ENCODE data around the gene CNTNAP5. TPM values are rescaled to one million over a fixed set of nuclear protein-coding genes. Genes with fewer than 3 reads are reported as not detected.
A peak's percentile ranks its signal among the peaks of the same experiment; 100 is the strongest.

Gene CNTNAP5
- total and polyA plus RNA-seq, 5 donors from 2014 or later, result not detected

DNA sequence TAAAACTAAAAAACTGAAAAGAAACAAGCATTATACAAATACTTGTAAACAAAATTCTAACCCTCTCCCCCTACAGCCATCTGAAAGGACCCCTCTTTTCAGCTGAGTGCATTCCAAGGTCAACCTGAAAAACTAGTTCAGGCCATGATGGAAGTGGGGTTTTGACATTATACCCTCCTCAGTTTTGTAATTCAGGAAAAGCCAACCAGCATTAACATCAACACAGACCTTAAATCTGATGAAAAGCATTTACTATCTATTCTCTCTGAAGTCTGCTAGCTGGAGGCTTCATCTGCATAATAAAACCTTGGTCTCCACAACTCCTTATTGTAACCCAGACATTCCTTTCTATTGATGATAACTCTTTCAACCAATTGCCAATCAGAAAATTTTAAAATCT, 302.2 kb downstream of the CNTNAP5 start:
- Mint-ChIP-seq H3K27ac (no peak overlapping the region), H3K4me3 (no peak overlapping the region), H3K9me3 (peaks cover 0 to 26% (median 9%) of the 10 kb centered on the region in 7 donors), H3K4me1 (no peaks in the 10 kb centered on the region), H3K36me3 (no peaks in the 10 kb centered on the region), H3K27me3 (no peaks in the 10 kb centered on the region)
- peaks cover 0 to 2% of the 10 kb centered on the region in 2 experiments for H3K9me3 ChIP-seq (ENCODE audit: control insufficient read depth in 2 of 2, low read length in 2 of 2)
- DNase-seq (no peak), ATAC-seq (ENCODE audit: low read depth in 2 of 2) (no peak)
- no peaks in the 10 kb centered on the region for H3K36me3 ChIP-seq (ENCODE audit: control insufficient read depth, insufficient read depth, low read length)
- no peaks in the 10 kb centered on the region for H3K4me1 ChIP-seq (ENCODE audit: control insufficient read depth, insufficient read depth, low read length, poor library complexity, severe bottlenecking)
- no peak overlapping the region for H3K4me3 ChIP-seq (ENCODE audit: low read depth, low read length)
- H3K27me3 ChIP-seq (ENCODE audit: control insufficient read depth, insufficient read depth, low read length), result no peaks in the 10 kb centered on the region
- no peak overlapping the region for H3K27ac ChIP-seq (ENCODE audit: insufficient read depth, low read length, poor library complexity, severe bottlenecking)

DNA sequence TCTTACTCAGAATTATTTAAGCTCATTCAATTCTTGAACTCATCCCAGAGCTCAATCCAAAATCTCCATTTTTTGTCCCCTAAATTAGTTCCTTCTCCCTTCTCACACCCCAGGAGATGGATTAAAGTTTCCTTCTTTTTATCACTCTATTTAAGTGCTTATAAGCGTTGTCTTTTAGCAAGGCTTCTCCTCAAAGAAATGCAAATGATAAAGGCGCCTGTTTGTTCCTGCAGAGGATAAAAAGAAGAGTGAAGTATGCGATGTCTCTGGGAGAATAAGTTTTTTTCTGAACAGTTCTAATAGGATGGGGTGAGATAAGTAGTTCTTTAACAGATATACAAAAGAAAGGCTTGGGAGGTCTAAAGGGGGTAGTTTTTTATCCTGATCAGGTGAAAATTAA, 303.3 kb downstream of the CNTNAP5 start:
- H3K27ac Mint-ChIP-seq, result no peak overlapping the region
- no peak overlapping the region for H3K27ac ChIP-seq (ENCODE audit: insufficient read depth, low read length, poor library complexity, severe bottlenecking)
- no peaks in the 10 kb centered on the region for H3K27me3 Mint-ChIP-seq
- ATAC-seq (ENCODE audit: low read depth in 2 of 2), result no peak
- H3K9me3 Mint-ChIP-seq, result peaks cover 0 to 26% (median 9%) of the 10 kb centered on the region in 7 donors
- no peaks in the 10 kb centered on the region for H3K36me3 Mint-ChIP-seq
- no peaks in the 10 kb centered on the region for H3K27me3 ChIP-seq (ENCODE audit: control insufficient read depth, insufficient read depth, low read length)
- no peaks in the 10 kb centered on the region for H3K36me3 ChIP-seq (ENCODE audit: control insufficient read depth, insufficient read depth, low read length)
- H3K4me3 ChIP-seq (ENCODE audit: low read depth, low read length), result no peak overlapping the region
- no peak overlapping the region for H3K4me3 Mint-ChIP-seq
- H3K9me3 ChIP-seq (ENCODE audit: control insufficient read depth in 2 of 2, low read length in 2 of 2), result peaks cover 0 to 2% of the 10 kb centered on the region in 2 experiments
- H3K4me1 ChIP-seq (ENCODE audit: control insufficient read depth, insufficient read depth, low read length, poor library complexity, severe bottlenecking), result no peaks in the 10 kb centered on the region
- H3K4me1 Mint-ChIP-seq, result no peaks in the 10 kb centered on the region
- DNase-seq, result no peak

DNA sequence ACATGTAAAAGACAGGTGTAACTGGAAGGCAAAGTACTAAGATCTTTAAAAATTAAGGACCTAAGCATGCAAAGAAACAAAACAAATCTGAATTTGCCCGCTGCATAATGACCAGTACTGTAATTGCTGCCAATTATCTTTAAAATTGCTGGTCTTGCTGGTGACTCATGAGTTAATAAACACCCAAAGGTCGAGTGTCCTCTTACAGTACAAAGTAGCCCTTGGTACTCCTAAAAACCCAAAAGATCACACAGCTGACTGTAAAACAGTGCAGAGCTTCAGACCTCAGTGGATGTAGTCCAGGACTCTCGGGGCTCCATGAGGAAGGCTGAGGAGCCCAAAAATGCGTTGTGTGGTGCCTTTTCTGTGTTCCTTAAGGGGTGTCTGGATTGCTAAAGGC, 308.7 kb downstream of the CNTNAP5 start:
- no peaks in the 10 kb centered on the region for H3K4me1 Mint-ChIP-seq
- Histone ChIP-seq H3K27me3 (ENCODE audit: control insufficient read depth, insufficient read depth, low read length) (no peaks in the 10 kb centered on the region), H3K4me3 (ENCODE audit: low read depth, low read length) (no peak overlapping the region), H3K9me3 (ENCODE audit: control insufficient read depth in 2 of 2, low read length in 2 of 2) (no peaks in the 10 kb centered on the region), H3K27ac (ENCODE audit: insufficient read depth, low read length, poor library complexity, severe bottlenecking) (no peak overlapping the region), H3K36me3 (ENCODE audit: control insufficient read depth, insufficient read depth, low read length) (no peaks in the 10 kb centered on the region), H3K4me1 (ENCODE audit: control insufficient read depth, insufficient read depth, low read length, poor library complexity, severe bottlenecking) (no peaks in the 10 kb centered on the region)
- H3K9me3 Mint-ChIP-seq, result peaks cover 0 to 16% (median 2%) of the 10 kb centered on the region in 7 donors
- DNase-seq (no peak), ATAC-seq (ENCODE audit: low read depth in 2 of 2) (no peak)
- no peak overlapping the region for H3K4me3 Mint-ChIP-seq
- no peaks in the 10 kb centered on the region for H3K27me3 Mint-ChIP-seq
- no peak overlapping the region for H3K27ac Mint-ChIP-seq
- H3K36me3 Mint-ChIP-seq, result no peaks in the 10 kb centered on the region

DNA sequence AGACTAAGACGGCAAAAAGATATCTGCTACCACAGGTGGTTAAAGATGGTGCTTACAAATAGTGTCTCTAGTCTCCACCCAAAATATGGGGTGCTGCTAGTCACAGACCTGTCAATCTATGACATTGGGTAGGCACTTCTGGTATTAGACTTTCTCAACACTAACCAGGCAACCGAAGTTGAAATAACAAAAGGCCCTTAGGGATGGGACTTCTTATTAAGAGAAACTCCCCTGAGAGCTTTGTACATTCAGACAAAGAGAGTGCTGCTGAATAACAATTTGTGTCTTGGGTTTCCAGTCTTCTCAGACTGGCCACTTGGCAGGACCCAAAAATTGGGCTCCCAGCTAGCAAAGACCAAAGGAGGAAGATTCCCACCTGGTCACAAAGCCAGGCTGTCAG, 310.0 kb downstream of the CNTNAP5 start:
- no peaks in the 10 kb centered on the region for H3K4me1 Mint-ChIP-seq
- peaks cover 0 to 16% (median 1%) of the 10 kb centered on the region in 7 donors for H3K9me3 Mint-ChIP-seq
- H3K27ac Mint-ChIP-seq, result no peak overlapping the region

DNA sequence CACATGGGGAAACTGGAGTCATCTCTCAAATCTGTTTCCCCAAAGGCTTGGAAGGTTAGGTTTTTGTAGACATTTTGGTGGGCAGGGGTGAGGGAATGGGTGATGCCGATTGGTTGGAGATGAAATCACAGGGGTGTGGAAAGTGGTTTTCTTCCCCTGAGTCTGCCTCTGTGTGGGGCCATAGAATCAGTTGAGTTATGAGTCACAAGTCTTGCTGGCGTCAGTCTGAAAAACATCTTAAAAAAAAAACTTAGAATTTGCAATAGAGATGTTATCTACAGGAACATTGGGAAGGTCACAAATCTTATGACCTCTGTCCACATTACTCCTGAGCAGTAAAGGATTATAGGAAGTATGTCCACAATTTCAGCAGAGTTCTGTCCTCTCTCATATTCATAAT, 314.6 kb downstream of the CNTNAP5 start:
- Mint-ChIP-seq H3K9me3 (peaks cover 0 to 29% (median 2%) of the 10 kb centered on the region in 7 donors), H3K4me1 (no peaks in the 10 kb centered on the region), H3K27ac (no peak overlapping the region), H3K4me3 (no peak overlapping the region), H3K27me3 (no peaks in the 10 kb centered on the region), H3K36me3 (no peaks in the 10 kb centered on the region)
- Histone ChIP-seq H3K4me1 (ENCODE audit: control insufficient read depth, insufficient read depth, low read length, poor library complexity, severe bottlenecking) (no peaks in the 10 kb centered on the region), H3K36me3 (ENCODE audit: control insufficient read depth, insufficient read depth, low read length) (no peaks in the 10 kb centered on the region), H3K9me3 (ENCODE audit: control insufficient read depth in 2 of 2, low read length in 2 of 2) (no peaks in the 10 kb centered on the region), H3K27ac (ENCODE audit: insufficient read depth, low read length, poor library complexity, severe bottlenecking) (no peak overlapping the region), H3K4me3 (ENCODE audit: low read depth, low read length) (no peak overlapping the region), H3K27me3 (ENCODE audit: control insufficient read depth, insufficient read depth, low read length) (no peaks in the 10 kb centered on the region)
- ATAC-seq (ENCODE audit: low read depth in 2 of 2) (no peak), DNase-seq (no peak)

More for the DNA sequence above, 310.0 kb downstream of the CNTNAP5 start:
- no peaks in the 10 kb centered on the region for H3K27me3 ChIP-seq (ENCODE audit: control insufficient read depth, insufficient read depth, low read length)
- DNase-seq, result no peak
- ATAC-seq (ENCODE audit: low read depth in 2 of 2), result no peak
- no peaks in the 10 kb centered on the region for H3K27me3 Mint-ChIP-seq
- no peaks in the 10 kb centered on the region for H3K36me3 Mint-ChIP-seq
- no peak overlapping the region for H3K4me3 Mint-ChIP-seq
- H3K9me3 ChIP-seq (ENCODE audit: control insufficient read depth in 2 of 2, low read length in 2 of 2), result no peaks in the 10 kb centered on the region
- H3K4me3 ChIP-seq (ENCODE audit: low read depth, low read length), result no peak overlapping the region
- H3K27ac ChIP-seq (ENCODE audit: insufficient read depth, low read length, poor library complexity, severe bottlenecking), result no peak overlapping the region
- H3K36me3 ChIP-seq (ENCODE audit: control insufficient read depth, insufficient read depth, low read length), result no peaks in the 10 kb centered on the region
- no peaks in the 10 kb centered on the region for H3K4me1 ChIP-seq (ENCODE audit: control insufficient read depth, insufficient read depth, low read length, poor library complexity, severe bottlenecking)

DNA sequence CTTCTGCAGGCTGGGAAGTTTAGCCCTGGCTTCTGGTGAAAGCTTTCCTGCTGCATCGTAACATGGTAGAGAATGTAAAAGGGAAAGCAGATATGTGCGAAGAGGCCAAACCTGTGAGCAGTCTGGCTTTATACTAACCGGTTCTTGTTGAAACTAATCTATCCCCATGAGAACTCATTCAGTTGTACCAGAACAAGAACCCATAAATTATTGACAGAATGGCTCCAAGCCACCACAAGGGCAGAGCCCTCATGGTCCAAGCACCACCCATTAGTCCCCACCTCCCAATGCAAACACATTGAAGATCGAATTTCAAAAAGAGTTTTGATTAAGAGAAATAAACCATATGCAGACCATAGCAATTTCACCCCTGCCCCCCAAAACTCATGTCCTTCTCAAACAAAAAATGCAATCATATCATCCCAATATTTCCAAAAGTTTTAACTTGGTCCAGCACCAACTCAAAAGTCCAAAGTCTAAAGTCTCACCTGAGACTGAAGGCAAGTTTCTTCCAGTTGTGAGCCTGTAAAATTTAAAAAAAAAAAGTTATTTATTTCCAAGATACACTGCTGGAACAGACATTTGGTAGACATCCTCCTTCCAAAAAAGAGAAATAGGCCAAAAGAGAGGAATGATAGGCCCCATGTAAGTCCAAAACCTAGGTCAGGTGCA, 318.9 kb downstream of the CNTNAP5 start:
- no peak overlapping the region for H3K4me3 Mint-ChIP-seq
- no peak for ATAC-seq (ENCODE audit: low read depth in 2 of 2)
- H3K9me3 Mint-ChIP-seq, result peaks cover 0 to 20% (median 3%) of the 10 kb centered on the region in 7 donors

DNA sequence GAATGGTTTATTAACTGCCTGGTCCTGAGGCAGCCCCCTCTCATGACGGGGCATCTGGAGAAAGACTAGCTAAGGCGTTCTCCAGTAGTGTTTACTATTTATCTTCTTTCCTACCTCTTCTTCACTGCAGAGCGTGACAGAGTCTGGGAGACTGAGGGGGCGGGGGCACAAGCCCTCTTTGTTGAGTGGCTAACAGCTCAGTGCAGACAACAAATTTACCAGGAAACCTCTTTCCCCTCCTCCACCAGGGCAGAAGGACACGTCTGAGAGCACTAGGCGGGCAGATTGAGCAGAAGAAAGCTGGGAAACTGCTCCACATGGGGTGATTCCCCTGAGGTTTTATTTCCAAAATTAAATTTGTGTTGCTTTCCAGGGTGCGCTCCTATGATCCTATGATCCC, 322.1 kb downstream of the CNTNAP5 start:
- no peaks in the 10 kb centered on the region for H3K27me3 Mint-ChIP-seq
- H3K36me3 Mint-ChIP-seq, result no peaks in the 10 kb centered on the region
- no peak overlapping the region for H3K27ac Mint-ChIP-seq
- DNase-seq, result no peak
- Histone ChIP-seq H3K9me3 (ENCODE audit: control insufficient read depth in 2 of 2, low read length in 2 of 2) (no peaks in the 10 kb centered on the region), H3K4me1 (ENCODE audit: control insufficient read depth, insufficient read depth, low read length, poor library complexity, severe bottlenecking) (no peaks in the 10 kb centered on the region), H3K27ac (ENCODE audit: insufficient read depth, low read length, poor library complexity, severe bottlenecking) (no peak overlapping the region), H3K27me3 (ENCODE audit: control insufficient read depth, insufficient read depth, low read length) (no peaks in the 10 kb centered on the region), H3K36me3 (ENCODE audit: control insufficient read depth, insufficient read depth, low read length) (no peaks in the 10 kb centered on the region), H3K4me3 (ENCODE audit: low read depth, low read length) (no peak overlapping the region)
- H3K4me3 Mint-ChIP-seq, result peak overlapping the region in 1 of 4 donors; percentile 47
- no peak for ATAC-seq (ENCODE audit: low read depth in 2 of 2)
- H3K9me3 Mint-ChIP-seq, result peaks cover 0 to 9% (median 4%) of the 10 kb centered on the region in 7 donors
- no peaks in the 10 kb centered on the region for H3K4me1 Mint-ChIP-seq

More for the DNA sequence above, 318.9 kb downstream of the CNTNAP5 start:
- Histone ChIP-seq H3K27me3 (ENCODE audit: control insufficient read depth, insufficient read depth, low read length) (no peaks in the 10 kb centered on the region), H3K36me3 (ENCODE audit: control insufficient read depth, insufficient read depth, low read length) (no peaks in the 10 kb centered on the region), H3K27ac (ENCODE audit: insufficient read depth, low read length, poor library complexity, severe bottlenecking) (no peak overlapping the region), H3K9me3 (ENCODE audit: control insufficient read depth in 2 of 2, low read length in 2 of 2) (no peaks in the 10 kb centered on the region), H3K4me1 (ENCODE audit: control insufficient read depth, insufficient read depth, low read length, poor library complexity, severe bottlenecking) (no peaks in the 10 kb centered on the region), H3K4me3 (ENCODE audit: low read depth, low read length) (no peak overlapping the region)
- DNase-seq, result no peak
- Mint-ChIP-seq H3K27me3 (no peaks in the 10 kb centered on the region), H3K36me3 (no peaks in the 10 kb centered on the region), H3K4me1 (no peaks in the 10 kb centered on the region), H3K27ac (no peak overlapping the region)

DNA sequence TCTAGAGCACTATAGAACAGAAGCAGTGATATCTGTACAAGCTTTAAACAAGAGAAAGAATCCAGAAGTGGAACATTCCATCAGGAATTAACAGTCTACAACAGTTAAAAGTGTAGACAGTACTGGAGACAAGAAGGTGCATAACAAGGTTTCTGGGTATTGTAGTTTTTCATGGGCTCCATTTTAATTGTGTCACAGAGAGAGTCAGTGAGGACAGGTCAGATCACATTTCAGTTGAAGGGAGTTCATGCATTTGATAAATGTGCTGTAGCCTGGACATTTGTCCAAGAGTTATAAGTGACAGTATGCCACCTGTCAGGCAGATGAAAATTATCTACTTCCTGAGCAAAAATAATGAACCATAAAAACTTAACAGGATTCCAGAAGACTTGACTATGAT, 328.6 kb downstream of the CNTNAP5 start:
- H3K36me3 ChIP-seq (ENCODE audit: control insufficient read depth, insufficient read depth, low read length), result no peaks in the 10 kb centered on the region
- DNase-seq (no peak), ATAC-seq (ENCODE audit: low read depth in 2 of 2) (no peak)
- Mint-ChIP-seq H3K9me3 (peaks cover 0 to 8% (median 4%) of the 10 kb centered on the region in 7 donors), H3K36me3 (no peaks in the 10 kb centered on the region), H3K4me1 (no peaks in the 10 kb centered on the region), H3K27ac (no peak overlapping the region), H3K27me3 (no peaks in the 10 kb centered on the region), H3K4me3 (no peak overlapping the region)
- H3K27ac ChIP-seq (ENCODE audit: insufficient read depth, low read length, poor library complexity, severe bottlenecking), result no peak overlapping the region
- H3K4me1 ChIP-seq (ENCODE audit: control insufficient read depth, insufficient read depth, low read length, poor library complexity, severe bottlenecking), result no peaks in the 10 kb centered on the region
- no peak overlapping the region for H3K4me3 ChIP-seq (ENCODE audit: low read depth, low read length)
- no peaks in the 10 kb centered on the region for H3K9me3 ChIP-seq (ENCODE audit: control insufficient read depth in 2 of 2, low read length in 2 of 2)
- no peaks in the 10 kb centered on the region for H3K27me3 ChIP-seq (ENCODE audit: control insufficient read depth, insufficient read depth, low read length)

Data from CD4-positive, CD25-positive, alpha-beta regulatory T cell (primary cell).